Astrocyte (in vitro differentiated cells and primary cell): ENCODE data around the gene VPREB3. TPM values are rescaled to one million over a fixed set of nuclear protein-coding genes. Genes with fewer than 3 reads are reported as not detected.

Experiments
- DNase-seq: peaks from one replicate; pipeline ENCODE4 v3.0.0-alpha.2; 2010; ENCODE audit warnings: low read depth
- FAIRE-seq: peaks from 2 replicates; lab custom pipeline; 2011; peaks lifted over from hg19 to GRCh38; lab: Jason Lieb, UNC
- H2AFZ ChIP-seq: 2 replicates; pipeline ENCODE4 v1.6.0; 2012; ENCODE audit warnings: low read depth, low read length, inconsistent platforms
- H3K27ac ChIP-seq: 2 replicates; pipeline ENCODE4 v1.5.1; 2011; ENCODE audit warnings: low read depth, low read length, inconsistent platforms
- H3K27me3 ChIP-seq: 2 replicates; pipeline ENCODE4 v1.6.0; 2011; ENCODE audit warnings: low read length, inconsistent platforms; ENCODE audit not compliant: insufficient read depth
- H3K36me3 ChIP-seq: 2 replicates; pipeline ENCODE4 v1.5.1; 2011; ENCODE audit warnings: low read length, inconsistent platforms; ENCODE audit not compliant: insufficient read depth
- H3K4me1 ChIP-seq: 2 replicates; pipeline ENCODE4 v1.5.1; 2011; ENCODE audit warnings: low read length, inconsistent platforms; ENCODE audit not compliant: insufficient read depth
- H3K4me2 ChIP-seq: 2 replicates; pipeline ENCODE4 v1.6.0; 2012; ENCODE audit warnings: low read length, inconsistent platforms
- H3K4me3 ChIP-seq: 2 replicates; pipeline ENCODE4 v1.5.1; 2011; ENCODE audit warnings: low read depth, mild to moderate bottlenecking, low read length, inconsistent platforms; ENCODE audit not compliant: insufficient read depth
- H3K79me2 ChIP-seq: 2 replicates; pipeline ENCODE4 v1.6.0; 2012; ENCODE audit warnings: mild to moderate bottlenecking, low read length, inconsistent platforms; ENCODE audit not compliant: insufficient read depth
- H3K9ac ChIP-seq: 2 replicates; pipeline ENCODE4 v1.6.0; 2012; ENCODE audit warnings: mild to moderate bottlenecking, low read length, inconsistent platforms
- H3K9me3 ChIP-seq: 2 replicates; pipeline ENCODE4 v1.5.1; 2012; ENCODE audit warnings: low read depth, mild to moderate bottlenecking, low read length, inconsistent platforms; ENCODE audit not compliant: insufficient read depth
- H4K20me1 ChIP-seq: 2 replicates; pipeline ENCODE4 v1.6.0; 2012; ENCODE audit warnings: low read length, inconsistent platforms; ENCODE audit not compliant: insufficient read depth
- H3K27ac Mint-ChIP-seq: one replicate; pipeline ENCODE4 v1.8.0; 2021; ENCODE audit warnings: mild to moderate bottlenecking, mixed read lengths; ENCODE audit not compliant: unreplicated experiment
- H3K27me3 Mint-ChIP-seq: one replicate; pipeline ENCODE4 v1.8.0; 2021; ENCODE audit warnings: low read depth, mixed read lengths; ENCODE audit not compliant: unreplicated experiment
- H3K36me3 Mint-ChIP-seq: one replicate; pipeline ENCODE4 v1.8.0; 2021; ENCODE audit warnings: low read depth, mixed read lengths; ENCODE audit not compliant: unreplicated experiment
- H3K4me1 Mint-ChIP-seq: one replicate; pipeline ENCODE4 v1.8.0; 2021; ENCODE audit warnings: low read depth, mixed read lengths; ENCODE audit not compliant: unreplicated experiment
- H3K4me3 Mint-ChIP-seq: one replicate; pipeline ENCODE4 v1.8.0; 2021; ENCODE audit warnings: mild to moderate bottlenecking, moderate library complexity, mixed read lengths; ENCODE audit not compliant: unreplicated experiment
- H3K9me3 Mint-ChIP-seq: one replicate; pipeline ENCODE4 v1.8.0; 2021; ENCODE audit warnings: mild to moderate bottlenecking, mixed read lengths; ENCODE audit not compliant: unreplicated experiment
- EZH2 ChIP-seq: IDR thresholded peaks from 2 replicates; pipeline ENCODE4 v1.6.1; 2012; ENCODE audit warnings: mild to moderate bottlenecking, low read length, inconsistent platforms; ENCODE audit not compliant: insufficient read depth
- total RNA-seq: library from RNA; stranded (reverse); gene quantifications from 2 replicates; pipeline ENCODE4 v1.2.1, GENCODE V29; 2021
- TF ChIP-seq, protein P1 (sequence below): IDR thresholded peaks from 2 replicates; pipeline ENCODE4 v1.5.1; 2011; ENCODE audit warnings: low read depth, mild to moderate bottlenecking, inconsistent platforms, low read length, moderate library complexity; ENCODE audit not compliant: insufficient read depth

The VPREB3 gene
- total RNA-seq, 1 donor from 2014 or later: 0.50 TPM

DNA sequence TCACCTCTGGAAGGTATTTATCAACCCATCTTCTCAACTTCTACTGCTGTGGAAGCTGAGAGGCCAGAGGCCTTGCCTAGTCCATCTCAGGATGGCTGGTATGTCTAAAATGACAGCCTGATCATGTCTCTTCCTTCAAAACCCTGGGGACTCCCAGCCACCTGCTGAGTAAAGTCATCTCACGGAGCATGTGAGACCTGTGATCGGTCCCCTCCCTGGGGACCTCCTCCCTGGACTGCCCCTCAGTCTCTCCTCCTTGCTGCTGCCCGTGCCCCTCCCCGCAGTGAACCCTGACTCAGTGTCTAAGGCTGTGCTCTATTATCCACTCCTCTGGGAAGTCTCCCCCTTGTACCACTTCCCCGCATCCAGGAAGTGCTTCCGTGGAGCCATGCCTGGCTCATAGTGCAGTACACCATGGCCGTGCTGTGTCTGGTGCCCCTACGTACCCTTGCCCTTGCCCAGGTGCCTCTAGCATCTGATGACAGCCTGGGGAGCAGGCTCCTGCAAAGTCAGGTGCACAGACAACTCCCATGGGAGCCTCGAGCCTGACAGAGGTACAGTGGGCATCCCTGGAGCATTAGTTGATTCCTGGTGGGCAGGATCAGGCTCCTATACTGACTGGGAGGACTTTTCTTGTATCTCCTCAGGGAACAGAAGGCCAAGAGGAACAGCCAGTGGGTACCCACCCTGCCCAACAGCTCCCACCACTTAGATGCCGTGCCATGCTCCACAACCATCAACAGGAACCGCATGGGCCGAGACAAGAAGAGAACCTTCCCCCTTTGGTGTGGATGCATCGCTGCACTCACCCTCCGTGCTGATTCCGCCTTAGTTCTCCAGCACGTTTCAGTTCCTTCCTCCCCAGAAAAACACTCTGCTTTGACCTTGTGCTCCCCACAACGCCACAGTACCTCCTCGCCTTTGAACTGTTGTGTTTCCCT is 46.3 kb upstream of the VPREB3 start:
- no peak overlapping the region for H3K9ac ChIP-seq
- TF ChIP-seq EZH2: no peak
- TF ChIP-seq, protein P1, sequence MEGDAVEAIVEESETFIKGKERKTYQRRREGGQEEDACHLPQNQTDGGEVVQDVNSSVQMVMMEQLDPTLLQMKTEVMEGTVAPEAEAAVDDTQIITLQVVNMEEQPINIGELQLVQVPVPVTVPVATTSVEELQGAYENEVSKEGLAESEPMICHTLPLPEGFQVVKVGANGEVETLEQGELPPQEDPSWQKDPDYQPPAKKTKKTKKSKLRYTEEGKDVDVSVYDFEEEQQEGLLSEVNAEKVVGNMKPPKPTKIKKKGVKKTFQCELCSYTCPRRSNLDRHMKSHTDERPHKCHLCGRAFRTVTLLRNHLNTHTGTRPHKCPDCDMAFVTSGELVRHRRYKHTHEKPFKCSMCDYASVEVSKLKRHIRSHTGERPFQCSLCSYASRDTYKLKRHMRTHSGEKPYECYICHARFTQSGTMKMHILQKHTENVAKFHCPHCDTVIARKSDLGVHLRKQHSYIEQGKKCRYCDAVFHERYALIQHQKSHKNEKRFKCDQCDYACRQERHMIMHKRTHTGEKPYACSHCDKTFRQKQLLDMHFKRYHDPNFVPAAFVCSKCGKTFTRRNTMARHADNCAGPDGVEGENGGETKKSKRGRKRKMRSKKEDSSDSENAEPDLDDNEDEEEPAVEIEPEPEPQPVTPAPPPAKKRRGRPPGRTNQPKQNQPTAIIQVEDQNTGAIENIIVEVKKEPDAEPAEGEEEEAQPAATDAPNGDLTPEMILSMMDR: no peak
- no peaks in the 10 kb centered on the region for H3K4me1 Mint-ChIP-seq
- H3K27me3 Mint-ChIP-seq: no peaks in the 10 kb centered on the region
- no peak overlapping the region for H3K4me3 Mint-ChIP-seq
- peaks cover 47% of the 10 kb centered on the region for H3K36me3 ChIP-seq
- no peaks in the 10 kb centered on the region for H3K4me1 ChIP-seq
- H2AFZ ChIP-seq: no peak overlapping the region
- peaks cover 5% of the 10 kb centered on the region for H3K79me2 ChIP-seq
- no peak overlapping the region for H3K27ac ChIP-seq
- H3K36me3 Mint-ChIP-seq: peaks cover 24% of the 10 kb centered on the region
- H3K4me2 ChIP-seq: no peak overlapping the region
- H3K4me3 ChIP-seq: no peak overlapping the region
- H3K27ac Mint-ChIP-seq: no peak overlapping the region
- no peaks in the 10 kb centered on the region for H3K9me3 ChIP-seq
- FAIRE-seq: no peak
- no peaks in the 10 kb centered on the region for H3K9me3 Mint-ChIP-seq
- no peak for DNase-seq
- peaks cover 20% of the 10 kb centered on the region for H4K20me1 ChIP-seq
- H3K27me3 ChIP-seq: no peaks in the 10 kb centered on the region

DNA sequence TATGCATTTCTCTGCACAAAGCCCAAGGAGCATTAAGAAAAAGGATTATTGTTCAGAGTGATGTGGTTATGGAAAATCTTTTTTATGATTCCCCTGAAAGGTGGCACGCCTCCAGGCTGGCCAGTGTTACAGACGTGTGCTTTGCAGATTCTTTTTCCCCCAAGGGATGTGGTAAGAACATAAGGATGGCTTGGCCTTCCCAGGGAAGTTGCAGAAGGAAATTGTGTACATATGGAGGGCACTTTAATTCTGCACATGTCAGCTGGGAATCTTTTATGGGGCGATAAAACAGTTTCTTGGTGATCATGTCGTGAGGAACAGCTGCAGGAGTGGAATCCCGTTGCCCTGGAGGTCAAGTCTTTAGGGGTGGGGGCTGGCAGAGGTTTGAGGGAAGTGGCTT is 42.2 kb upstream of the VPREB3 start:
- peaks cover 26% of the 10 kb centered on the region for H3K79me2 ChIP-seq
- Mint-ChIP-seq H3K4me3 (no peak overlapping the region), H3K27ac (no peak overlapping the region), H3K27me3 (no peaks in the 10 kb centered on the region), H3K9me3 (no peaks in the 10 kb centered on the region), H3K4me1 (no peaks in the 10 kb centered on the region), H3K36me3 (peaks cover 15% of the 10 kb centered on the region)
- no peak for DNase-seq
- no peak for TF ChIP-seq EZH2
- TF ChIP-seq, protein P1: no peak
- H4K20me1 ChIP-seq: peaks cover 37% of the 10 kb centered on the region
- H3K27ac ChIP-seq: no peak overlapping the region
- H3K4me2 ChIP-seq: no peak overlapping the region
- H3K4me1 ChIP-seq: no peaks in the 10 kb centered on the region
- peaks cover 33% of the 10 kb centered on the region for H3K36me3 ChIP-seq
- no peak overlapping the region for H2AFZ ChIP-seq
- no peak for FAIRE-seq
- no peaks in the 10 kb centered on the region for H3K27me3 ChIP-seq
- no peak overlapping the region for H3K9ac ChIP-seq
- H3K9me3 ChIP-seq: no peaks in the 10 kb centered on the region
- no peak overlapping the region for H3K4me3 ChIP-seq

DNA sequence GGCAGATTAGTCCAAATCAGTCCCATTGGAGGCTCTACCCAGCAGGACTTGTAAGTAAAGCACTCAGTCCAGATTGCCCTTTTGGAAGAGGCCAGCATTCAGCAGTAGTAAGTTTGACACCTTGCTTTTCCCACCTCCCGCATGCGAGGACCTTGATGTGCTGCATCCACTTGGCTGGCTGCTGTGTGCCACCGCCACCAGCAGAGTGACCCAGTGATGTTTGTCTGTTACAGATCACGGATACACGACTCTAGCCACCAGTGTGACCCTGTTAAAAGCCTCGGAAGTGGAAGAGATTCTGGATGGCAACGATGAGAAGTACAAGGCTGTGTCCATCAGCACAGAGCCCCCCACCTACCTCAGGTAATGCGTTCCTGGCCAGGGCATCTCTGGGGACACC is 39.1 kb upstream of the VPREB3 start:
- peaks cover 6% of the 10 kb centered on the region for H3K4me1 Mint-ChIP-seq
- H3K79me2 ChIP-seq: peaks cover 57% of the 10 kb centered on the region
- H3K36me3 ChIP-seq: peaks cover 23% of the 10 kb centered on the region

More for the DNA sequence above, 39.1 kb upstream of the VPREB3 start:
- H3K9ac ChIP-seq: no peak overlapping the region
- no peaks in the 10 kb centered on the region for H3K27me3 Mint-ChIP-seq
- no peak overlapping the region for H2AFZ ChIP-seq
- TF ChIP-seq EZH2: no peak
- TF ChIP-seq, protein P1: no peak
- no peaks in the 10 kb centered on the region for H3K9me3 Mint-ChIP-seq
- no peak overlapping the region for H3K4me3 Mint-ChIP-seq
- H3K4me3 ChIP-seq: no peak overlapping the region
- no peak overlapping the region for H3K27ac ChIP-seq
- DNase-seq: no peak
- no peaks in the 10 kb centered on the region for H3K9me3 ChIP-seq
- FAIRE-seq: no peak
- H4K20me1 ChIP-seq: peaks cover 63% of the 10 kb centered on the region
- H3K4me1 ChIP-seq: no peaks in the 10 kb centered on the region
- H3K36me3 Mint-ChIP-seq: peaks cover 5% of the 10 kb centered on the region
- no peaks in the 10 kb centered on the region for H3K27me3 ChIP-seq
- no peak overlapping the region for H3K4me2 ChIP-seq
- no peak overlapping the region for H3K27ac Mint-ChIP-seq
